AG08395 (cell line): ENCODE measurements around the gene RBBP5.
"Not testable (repeated sequence)": the region's sequence is repeated elsewhere in the genome, so short reads cannot be mapped to it uniquely, and the experiment has no call there.

ENCODE experiments used
- DNase-seq: peaks from one replicate; pipeline ENCODE4 v3.0.0; 2012; ENCODE audit warnings: mixed read lengths, low spot score

RBBP5 gene, protein sequence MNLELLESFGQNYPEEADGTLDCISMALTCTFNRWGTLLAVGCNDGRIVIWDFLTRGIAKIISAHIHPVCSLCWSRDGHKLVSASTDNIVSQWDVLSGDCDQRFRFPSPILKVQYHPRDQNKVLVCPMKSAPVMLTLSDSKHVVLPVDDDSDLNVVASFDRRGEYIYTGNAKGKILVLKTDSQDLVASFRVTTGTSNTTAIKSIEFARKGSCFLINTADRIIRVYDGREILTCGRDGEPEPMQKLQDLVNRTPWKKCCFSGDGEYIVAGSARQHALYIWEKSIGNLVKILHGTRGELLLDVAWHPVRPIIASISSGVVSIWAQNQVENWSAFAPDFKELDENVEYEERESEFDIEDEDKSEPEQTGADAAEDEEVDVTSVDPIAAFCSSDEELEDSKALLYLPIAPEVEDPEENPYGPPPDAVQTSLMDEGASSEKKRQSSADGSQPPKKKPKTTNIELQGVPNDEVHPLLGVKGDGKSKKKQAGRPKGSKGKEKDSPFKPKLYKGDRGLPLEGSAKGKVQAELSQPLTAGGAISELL

DNA sequence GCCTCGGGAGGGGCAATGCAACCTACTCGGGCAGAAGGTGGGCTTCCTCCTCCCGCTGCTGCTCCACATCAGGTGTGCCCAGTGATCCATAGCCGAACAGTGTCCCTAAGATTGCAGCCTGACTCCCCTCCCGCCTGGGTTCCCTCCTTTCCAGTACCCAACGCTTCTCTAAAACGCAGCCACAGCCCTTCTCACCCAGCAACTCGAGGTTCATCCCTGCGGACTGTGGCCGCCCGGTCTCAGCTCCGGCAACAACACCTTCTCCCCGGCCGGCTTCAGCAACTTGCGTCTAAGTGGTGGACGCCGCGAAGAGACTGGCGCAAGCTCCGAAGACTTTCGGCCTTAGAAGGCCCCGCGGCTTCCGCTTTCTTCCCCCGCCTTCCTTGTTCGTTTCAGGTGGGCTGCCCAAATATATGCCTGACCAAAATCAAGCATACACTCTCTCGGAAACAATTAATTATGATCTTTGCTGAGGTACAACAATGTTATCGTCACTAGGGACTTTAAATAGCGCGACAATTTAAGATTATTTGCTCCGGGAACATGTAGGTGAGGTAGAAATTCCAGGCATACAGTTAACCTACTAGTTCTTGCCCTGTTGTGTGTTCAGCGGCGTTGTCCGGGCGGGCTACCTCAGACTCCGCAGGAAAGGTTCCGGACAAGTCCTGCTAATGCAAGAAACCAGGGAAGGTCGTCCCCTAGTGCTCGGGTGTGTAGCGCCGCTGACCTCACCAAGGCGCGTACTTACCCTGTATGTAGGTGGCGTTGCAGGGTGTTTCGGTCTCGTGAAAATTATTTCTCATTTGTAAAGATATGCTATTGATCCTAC is at the start of gene RBBP5:
Gene RBBP5, minus strand, starts transcription at position 319 of the 829 bp plus-strand sequence. Its CDS starts 105 bp downstream, at position 214.
- DNase-seq, result peak; percentile 94

DNA sequence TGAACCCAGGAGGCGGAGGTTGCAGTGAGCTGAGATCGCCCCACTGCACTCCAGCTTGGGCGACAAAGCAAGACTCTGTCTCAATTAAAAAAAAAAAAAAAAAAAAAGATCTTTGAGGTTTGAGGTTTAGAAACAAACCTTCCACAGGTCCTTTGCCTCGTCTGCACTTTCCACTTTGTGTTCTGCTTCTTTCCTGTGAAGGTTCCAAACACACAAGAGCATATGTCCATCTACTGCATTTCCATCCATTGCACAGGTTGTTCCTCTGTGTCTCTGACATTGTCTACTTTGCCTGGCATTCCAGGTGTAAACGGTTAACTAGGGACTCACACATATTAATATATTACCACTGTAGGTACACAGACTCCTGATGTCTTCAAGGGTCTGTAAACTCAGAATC is 49.6 kb upstream of the RBBP5 start:
- DNase-seq, result no peak

DNA sequence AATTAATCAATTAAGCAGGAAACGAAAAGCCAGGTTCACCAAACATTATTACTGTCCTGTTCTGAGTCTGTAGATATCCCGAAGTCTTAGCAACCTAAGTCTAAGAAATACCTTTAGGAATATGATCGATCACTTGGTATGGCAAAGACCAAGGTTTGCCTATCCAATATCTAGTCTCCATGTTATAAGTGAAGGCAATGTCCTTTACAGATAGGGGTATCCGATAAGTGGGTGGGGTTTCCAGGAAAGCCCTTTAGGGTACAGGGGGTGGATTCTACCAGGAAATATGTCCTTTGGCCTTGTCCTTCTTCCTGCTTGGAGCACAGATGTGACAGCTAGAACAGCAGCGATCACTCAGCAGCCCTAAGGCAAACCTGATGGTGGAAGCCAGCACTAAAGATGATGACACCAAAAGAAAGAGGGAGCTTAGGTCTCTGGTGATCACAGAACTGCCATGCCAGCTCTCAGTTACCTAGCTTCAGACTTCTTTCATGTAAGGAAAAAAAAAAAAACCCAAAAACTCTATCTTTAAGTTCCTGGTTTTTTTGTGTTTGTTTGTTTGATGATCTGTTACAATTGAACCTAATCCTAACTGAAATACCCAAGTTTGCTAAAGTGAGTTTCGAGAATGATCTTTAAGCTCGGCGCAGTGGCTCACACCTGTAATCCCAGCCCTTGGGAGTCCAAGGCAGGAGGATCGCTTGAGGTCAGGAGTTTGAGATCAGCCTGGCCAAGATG is 48.9 kb upstream of the RBBP5 start:
- no peak for DNase-seq

DNA sequence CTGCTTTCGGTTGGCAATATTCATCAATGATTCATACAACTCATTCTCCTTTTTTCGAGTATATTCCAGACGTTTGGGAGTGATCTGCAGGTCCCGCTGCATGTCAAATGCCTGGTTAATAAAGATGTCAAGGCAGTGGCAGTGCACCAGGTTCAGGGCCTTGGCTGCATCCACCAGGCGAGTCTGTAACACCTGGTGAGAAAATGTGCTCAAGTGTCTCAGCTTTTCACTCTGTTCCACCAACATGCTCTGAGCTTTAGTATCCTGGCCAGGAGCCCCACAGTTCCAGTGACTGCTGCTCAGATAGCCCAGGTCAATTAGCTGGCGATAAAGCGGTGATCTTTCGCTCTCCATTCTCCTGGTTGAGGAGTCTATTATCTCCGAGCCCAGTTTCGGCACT is 47.5 kb upstream of the RBBP5 start:
- no peak for DNase-seq

DNA sequence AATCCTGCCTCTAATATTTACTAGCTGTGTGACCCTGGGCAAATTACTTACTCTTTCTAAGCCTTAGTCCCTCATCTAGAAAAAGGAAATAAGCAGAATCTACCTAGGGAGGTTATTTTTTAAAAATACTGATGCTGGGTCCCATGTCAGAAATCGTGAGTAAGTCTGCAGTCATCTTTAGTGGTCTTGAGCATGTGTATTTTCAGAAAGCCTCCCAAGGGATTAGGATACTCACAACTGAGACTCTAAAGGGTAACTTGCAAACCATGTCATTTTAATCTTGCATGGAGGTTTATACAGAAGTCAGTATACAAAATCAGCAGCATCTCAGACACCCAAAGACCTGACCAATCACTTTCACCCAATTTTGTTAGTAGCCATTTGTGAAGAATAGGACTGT is 46.5 kb upstream of the RBBP5 start:
- DNase-seq, result no peak

DNA sequence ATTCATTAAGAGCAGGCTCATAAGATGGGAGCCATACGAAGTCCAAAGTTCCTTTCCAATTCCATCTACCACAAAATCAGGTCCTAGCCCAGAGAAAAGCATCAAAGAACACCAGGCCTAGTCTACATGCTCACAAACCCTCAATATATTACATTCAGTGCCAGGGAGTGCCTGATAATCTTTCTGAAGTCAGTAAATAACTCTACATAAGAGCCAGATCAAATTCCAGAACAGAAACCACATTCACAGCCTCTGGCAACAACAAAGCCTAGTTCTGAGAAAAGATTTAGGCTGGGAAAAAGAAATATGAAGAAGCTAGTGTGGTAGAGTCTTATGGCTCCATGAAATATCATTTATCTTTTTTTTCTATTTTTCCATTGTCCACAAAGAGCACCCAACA is 40.5 kb upstream of the RBBP5 start:
- DNase-seq, result peak; percentile 18

DNA sequence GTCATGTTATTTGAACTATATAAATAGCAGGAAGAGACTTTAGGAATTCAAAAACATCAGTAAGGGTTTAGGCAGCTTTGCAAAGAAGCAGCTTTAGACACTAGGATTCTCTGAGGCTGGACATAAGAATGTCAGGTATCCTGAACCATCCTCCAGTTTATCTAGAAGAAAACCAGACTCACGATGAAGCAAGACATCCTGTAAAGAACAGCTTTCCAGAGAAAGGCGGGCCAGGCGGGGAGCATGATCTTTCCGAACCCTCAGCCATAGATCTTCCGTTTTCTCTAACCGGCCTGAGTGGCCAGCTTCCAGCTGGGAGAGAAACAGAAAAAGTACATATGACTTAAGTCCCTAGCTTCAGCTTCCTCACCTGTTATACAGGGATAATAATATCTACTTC is 39.3 kb upstream of the RBBP5 start:
- no peak for DNase-seq

DNA sequence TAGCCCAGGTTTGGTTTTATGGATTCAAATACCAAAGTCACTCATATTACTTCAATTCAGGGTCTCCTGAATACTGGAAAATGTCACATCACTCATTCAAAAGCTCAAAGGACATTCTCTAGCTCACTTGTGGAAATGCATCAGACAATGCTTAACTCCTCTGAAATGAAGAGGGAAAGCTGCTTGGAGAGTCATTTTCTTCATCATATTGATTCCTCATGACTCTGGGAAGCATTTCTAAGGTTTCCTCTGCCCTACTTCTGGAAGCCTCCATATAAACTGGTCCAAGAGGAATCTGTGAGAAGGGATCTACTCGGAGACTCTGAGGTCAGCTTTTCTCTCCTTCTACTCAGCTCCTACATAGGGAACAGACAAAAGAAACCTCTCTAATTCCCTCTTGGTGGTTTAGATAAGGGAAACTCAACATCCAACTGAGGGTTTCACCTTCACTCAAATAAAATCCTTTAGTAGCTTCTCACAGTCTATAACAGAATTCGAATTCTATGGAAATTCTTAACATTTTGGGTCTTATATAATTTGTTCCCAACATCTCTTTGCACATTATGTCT is 36.4 kb upstream of the RBBP5 start:
- no peak for DNase-seq

DNA sequence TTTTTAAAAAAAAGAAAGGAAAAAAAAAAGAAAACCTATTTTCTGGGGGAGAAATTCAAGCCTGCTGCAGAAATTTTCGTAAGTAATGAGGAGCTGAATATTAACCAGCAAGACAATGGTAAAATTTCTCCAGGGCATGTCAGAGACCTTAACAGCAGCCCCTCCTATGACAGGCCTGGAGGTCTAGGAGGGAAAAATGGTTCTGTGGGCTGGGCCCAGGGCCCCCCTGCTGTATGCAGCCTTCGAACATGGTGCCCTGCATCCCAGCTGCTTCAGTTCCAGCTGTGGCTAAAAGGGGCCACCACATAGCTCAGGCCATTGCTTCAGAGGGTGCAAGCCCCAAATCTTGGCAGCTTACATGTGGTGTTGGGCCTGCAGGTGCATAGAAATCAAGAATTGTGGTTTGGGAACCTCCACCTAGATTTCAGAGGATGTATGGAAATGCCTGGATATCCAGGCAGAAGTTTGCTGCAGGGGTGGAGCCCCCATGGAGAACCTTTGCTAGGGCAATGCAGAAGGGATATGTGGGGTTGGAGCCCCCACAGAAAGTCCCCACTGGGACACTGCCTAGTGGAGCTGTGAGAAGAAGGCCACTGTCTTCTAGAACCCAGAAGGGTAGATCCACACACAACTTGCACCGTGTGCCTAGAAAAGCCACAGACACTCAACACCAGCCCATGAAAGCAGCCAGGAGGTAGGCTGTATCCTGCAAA is 34.0 kb upstream of the RBBP5 start:
- DNase-seq, result not testable (repeated sequence)

DNA sequence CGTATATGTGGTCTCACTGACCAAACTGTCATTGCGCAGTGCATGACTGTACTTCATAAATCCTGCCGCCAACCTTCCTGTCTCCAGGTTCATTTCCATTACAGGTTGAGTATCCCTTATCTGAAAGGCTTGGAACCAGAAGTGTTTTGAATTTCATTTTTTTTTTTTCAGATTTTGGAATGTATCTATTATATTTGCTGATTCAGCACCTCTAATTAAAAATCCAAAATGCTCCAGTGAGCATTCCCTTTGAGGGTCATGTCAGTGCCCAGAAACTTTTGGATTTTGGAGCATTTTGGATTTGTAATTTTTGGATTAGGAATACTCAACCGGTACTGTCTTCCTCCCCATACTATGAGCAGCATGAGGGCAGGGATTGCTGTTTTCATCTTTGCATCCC is 30.7 kb upstream of the RBBP5 start:
- no peak for DNase-seq

DNA sequence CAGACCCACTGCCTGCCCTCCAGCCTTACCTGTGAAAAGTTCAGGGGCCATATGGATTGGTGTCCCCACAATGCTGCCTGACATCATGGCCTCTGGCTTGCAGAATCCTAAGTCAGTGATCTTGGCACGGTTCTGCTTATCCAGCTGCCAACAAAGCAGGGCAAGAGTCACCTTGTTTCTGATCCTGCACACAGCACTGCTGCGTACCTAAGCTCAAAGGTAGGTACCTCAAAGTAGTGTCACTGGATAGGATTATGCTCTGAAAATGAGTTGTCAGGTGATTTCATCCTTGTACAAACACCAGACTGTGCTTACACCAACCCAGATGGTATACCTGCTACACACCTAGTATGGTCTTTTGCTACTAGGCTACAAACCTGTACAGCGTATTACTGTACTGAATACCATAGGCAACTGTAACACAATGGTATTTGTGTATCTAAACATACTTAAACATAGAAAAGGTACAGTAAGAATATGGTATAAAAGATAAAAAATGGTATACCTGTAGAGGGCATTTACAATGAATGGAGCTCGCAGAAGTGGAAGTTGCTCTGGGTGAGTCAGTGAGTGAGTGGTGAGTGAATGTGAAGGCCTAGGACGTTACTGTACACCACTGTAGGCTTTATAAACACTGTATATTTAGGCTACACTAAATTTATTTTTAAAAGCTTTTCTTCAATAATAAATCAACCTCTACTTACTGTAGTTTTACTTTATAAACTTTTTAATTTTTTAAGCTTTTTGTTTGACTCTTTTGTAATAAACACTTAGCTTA is 29.1 kb upstream of the RBBP5 start:
- no peak for DNase-seq

DNA sequence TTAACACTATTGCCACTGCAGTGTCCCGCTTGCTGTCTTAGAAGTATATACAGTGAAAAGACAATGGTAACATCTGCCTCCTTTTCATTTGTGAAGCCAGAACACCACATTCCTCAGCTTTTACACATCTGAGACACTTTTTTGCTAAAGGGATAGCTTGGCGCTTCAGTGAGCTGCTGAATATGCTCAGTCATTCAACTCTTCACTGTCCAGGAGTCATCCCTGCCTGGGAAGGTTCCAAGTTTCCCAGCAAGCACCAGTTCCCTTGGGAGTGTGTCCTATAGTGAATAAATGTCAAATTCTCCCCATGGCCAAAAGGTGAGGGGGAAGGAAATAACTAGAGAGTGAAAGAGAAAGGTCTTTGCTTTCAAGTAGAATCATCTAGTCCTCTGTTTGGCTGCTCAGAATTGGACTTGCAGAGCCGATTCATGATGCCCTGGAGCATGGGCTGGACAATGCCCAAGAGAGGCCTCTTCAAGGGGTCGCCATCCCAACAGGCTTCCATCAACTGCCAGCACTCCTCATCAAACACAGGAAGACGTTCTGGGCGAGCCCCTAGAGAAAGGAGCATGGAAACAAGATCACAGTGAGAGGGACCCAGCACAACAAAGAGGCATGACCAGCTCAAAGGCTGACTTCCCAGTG is 25.5 kb upstream of the RBBP5 start:
- peak; percentile 85 for DNase-seq

DNA sequence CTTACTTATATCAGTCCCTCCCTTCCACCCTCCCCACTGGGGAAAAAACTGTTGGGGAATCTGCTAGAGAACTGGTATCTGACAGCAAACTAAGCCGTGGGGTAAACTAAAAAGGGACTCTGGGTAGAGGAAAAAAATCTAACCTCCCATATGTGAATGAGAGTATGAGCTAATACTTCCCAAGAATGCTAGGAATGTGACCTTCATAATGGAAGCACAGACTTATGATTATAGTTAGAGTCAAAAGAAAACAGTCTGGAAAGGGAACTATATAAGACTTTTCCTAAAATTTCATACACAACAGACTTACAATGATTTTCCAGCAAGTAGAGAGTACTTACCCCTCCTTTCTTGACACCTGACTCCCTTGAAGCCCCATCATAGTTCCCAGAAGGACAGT is 23.0 kb upstream of the RBBP5 start:
- DNase-seq, result peak; percentile 69

DNA sequence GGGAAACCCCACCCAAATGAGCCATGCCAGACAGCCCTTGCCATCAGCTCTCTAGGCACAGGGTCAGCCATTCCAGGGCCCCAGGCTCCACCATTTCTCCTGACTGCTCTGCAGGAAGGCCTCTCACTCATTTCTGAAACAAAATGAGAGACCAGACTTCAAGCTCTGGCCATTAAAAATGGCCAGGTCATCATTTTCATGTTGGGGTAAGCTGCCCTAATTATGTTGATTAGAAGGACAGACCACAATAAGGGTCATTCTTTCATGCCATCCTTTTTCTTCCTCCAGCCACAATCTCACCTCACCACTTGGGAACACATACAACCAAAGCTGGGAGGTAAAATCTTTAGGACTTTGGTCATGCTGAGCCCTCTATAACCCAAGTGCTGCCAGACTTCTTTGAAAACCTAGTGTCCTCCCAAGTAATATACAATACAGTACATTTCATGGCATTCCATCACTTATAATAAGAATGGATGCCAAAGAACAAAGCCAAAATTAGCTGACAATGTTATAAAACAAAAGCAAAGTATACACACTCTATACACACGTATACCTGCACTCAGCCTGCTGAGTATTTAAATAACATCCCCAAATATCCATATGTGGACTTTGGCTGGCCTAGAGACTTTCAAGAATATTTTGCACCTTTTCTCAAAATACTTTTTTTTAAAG is 22.4 kb upstream of the RBBP5 start:
- DNase-seq, result no peak

DNA sequence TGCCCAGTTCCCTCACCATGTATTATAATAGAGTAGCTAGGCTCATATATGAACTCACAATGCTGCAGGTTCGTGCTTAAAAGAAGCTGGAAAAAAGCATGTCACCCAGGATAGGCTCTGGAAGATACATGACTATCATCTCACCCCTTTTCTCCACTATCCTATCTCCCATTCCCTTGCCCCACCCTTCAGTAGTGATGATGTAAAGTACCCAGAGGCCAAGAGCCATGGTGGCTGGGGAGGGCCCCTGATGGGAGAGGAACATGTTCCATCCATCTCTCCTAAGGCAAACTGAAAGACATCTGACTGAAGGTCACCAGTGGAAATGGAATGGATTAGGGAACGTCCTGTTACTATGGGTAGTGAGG is 20.3 kb upstream of the RBBP5 start:
- DNase-seq, result no peak

DNA sequence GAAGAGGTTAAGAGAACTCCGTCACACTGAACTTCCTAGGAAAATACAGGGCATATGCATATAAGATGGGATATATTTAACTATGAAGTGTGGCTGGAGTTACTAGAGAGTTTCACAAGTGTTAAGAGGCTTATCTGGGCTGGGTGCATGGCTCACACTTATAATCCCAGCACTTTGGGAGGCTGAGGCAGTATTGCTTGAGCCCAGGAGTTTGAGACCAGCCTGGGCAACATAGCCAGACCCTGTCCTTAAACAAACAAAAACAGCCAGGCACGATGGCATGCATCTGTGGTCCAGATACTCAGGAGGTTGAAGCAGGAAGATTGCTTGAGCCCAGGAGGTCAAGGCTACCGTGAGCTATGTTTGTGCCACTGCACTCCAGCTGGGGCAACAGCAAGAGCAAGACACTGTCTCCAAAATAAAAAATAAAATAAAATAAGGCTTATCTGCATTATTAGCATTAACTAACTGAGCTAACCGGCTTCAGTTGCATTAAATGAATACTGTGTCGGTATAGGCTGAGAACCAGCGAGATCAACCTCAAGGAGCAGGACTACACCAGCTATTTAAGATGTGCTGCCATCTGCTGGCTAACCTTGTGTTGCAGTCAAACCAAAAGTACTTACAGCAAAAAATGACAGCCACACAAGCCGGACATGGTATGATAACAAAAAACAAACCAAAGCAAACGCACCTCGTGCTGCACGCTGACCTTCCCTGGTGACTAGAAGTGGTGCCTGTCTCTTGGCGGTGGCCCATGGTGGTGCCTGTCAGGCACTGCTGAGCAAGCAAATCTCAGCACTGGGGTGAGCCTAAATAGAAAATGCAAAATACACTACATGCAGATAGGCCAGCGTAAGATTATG is 19.7 kb upstream of the RBBP5 start:
- peak; percentile 81 for DNase-seq

DNA sequence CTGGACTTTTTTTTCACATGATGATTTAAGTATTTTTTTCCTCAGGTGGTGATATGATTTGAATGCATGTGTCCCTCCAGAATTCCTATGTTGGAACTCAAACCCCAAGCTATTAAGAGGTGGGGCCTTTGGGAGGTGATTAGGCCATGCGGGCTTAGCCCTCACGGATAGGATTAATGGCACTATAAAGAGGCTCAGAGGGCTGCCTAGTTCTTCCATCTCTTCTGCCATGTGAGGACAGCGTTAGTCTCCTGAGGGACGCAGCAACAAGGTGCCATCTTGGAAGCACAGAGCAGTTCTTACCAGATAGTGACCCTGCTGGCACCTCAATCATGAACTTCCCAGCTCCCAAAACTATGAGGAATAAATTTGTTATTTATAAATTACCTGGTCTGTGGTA is 18.3 kb upstream of the RBBP5 start:
- DNase-seq, result no peak

DNA sequence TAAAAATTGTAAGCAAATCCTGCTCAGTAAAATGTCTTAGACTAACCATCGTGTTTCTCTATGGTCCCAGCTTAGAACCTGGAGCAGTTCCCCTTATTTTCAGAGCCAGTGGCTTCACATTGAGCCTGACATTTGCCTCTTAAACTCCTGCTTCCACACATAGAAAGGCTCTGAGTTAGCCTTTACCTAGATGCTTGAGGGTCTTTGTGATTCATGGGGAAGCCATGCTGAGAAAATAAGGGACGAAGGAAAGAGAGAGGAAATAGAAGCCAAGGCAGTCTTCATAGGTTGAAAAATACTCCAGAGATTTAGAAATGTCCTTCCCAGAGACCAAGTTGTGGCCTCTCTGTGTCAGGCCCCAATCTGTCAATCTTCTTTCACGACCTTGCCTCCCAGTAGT is 16.1 kb upstream of the RBBP5 start:
- DNase-seq, result no peak

DNA sequence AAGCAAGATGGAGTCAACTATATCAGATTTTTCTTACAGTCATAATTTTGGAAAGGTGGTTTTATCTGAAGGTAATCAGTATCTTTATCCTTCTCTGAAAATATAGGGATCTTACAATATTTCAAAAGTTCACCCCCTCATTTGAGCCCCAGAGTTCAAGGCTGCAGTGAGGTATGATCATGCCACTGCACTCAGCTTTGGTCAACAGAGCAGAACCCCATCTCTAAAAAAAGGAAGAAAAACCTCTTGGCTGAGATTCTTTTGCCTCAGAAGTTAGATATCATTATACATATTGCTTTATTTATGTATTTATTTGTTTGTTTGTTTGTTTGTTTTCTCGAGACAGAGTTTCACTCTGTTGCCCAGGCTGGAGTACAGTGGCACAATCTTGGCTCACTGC is 11.5 kb upstream of the RBBP5 start:
- no peak for DNase-seq
